DOHH2 (cell line): ENCODE measurements around the gene UBAP1.

Experiments
- H3F3A ChIP-seq: fragments of 200-600 bp; sonication (generic), shearing (Covaris generic); 2 replicates; pipeline ENCODE4 v1.6.0; 2016; ENCODE audit warnings: antibody characterized with exemption, mild to moderate bottlenecking; ENCODE audit not compliant: control insufficient read depth, insufficient read depth
- H3K27ac ChIP-seq: fragments of 200-600 bp; sonication (generic); 2 replicates; pipeline ENCODE4 v1.5.1; 2014; ENCODE audit warnings: low read depth, mild to moderate bottlenecking, low read length, moderate library complexity
- H3K27me3 ChIP-seq: fragments of 200-600 bp; sonication (generic); 2 replicates; pipeline ENCODE4 v1.6.1; 2014; ENCODE audit warnings: mild to moderate bottlenecking, low read length, mixed read lengths; ENCODE audit not compliant: control insufficient read depth
- H3K36me3 ChIP-seq: fragments of 200-600 bp; sonication (generic); 2 replicates; pipeline ENCODE4 v1.6.1; 2014; ENCODE audit warnings: mild to moderate bottlenecking, low read length, moderate library complexity, mixed read lengths; ENCODE audit not compliant: control insufficient read depth
- H3K4me1 ChIP-seq: fragments of 200-600 bp; sonication (generic); 2 replicates; pipeline ENCODE4 v1.6.1; 2014; ENCODE audit warnings: mild to moderate bottlenecking, low read length, mixed read lengths; ENCODE audit not compliant: control insufficient read depth
- H3K4me2 ChIP-seq: fragments of 200-600 bp; sonication (generic); 2 replicates; pipeline ENCODE4 v1.6.0; 2014; ENCODE audit warnings: mild to moderate bottlenecking, low read length, moderate library complexity
- H3K4me3 ChIP-seq: fragments of 200-600 bp; sonication (generic); 2 replicates; pipeline ENCODE4 v1.5.1; 2014; ENCODE audit warnings: mild to moderate bottlenecking, low read length, mixed read lengths
- H3K79me2 ChIP-seq: fragments of 200-600 bp; sonication (generic); 2 replicates; pipeline ENCODE4 v1.6.1; 2014; ENCODE audit warnings: mild to moderate bottlenecking, low read length, mixed read lengths; ENCODE audit not compliant: control insufficient read depth
- H3K9me2 ChIP-seq: fragments of 200-600 bp; sonication (generic); replicated peaks from 2 replicates; pipeline ENCODE4 v1.6.1; 2014; ENCODE audit warnings: mild to moderate bottlenecking, low read length, mixed read lengths; ENCODE audit not compliant: control insufficient read depth
- H3K9me3 ChIP-seq: fragments of 200-600 bp; sonication (generic); 2 replicates; pipeline ENCODE4 v1.6.1; 2014; ENCODE audit warnings: antibody characterized with exemption, low read length, mixed read lengths; ENCODE audit not compliant: control insufficient read depth, insufficient read depth
- H4K20me1 ChIP-seq: fragments of 200-600 bp; sonication (generic); 2 replicates; pipeline ENCODE4 v1.6.0; 2014; ENCODE audit warnings: low read depth, mild to moderate bottlenecking, antibody characterized with exemption, low read length, moderate library complexity; ENCODE audit not compliant: control insufficient read depth, insufficient read depth
- EZH2phosphoT487 ChIP-seq: fragments of 200-600 bp; sonication (generic); IDR thresholded peaks from 2 replicates; pipeline ENCODE4 v1.6.1; 2017; ENCODE audit warnings: borderline replicate concordance, mild to moderate bottlenecking, antibody characterized with exemption, low read length, moderate library complexity, mixed read lengths
- TF ChIP-seq, protein P1 (sequence below): fragments of 200-600 bp; sonication (generic); IDR thresholded peaks from one replicate; pipeline ENCODE4 v1.5.1; 2014; ENCODE audit warnings: antibody characterized with exemption, mild to moderate bottlenecking, low read depth, low read length; ENCODE audit not compliant: poor library complexity, severe bottlenecking

The UBAP1 gene

GRCh38 chr9:34289159-34289558 lies 110.3 kb downstream of the UBAP1 start:
- H3K4me3 ChIP-seq: no peak overlapping the region
- H3K79me2 ChIP-seq: no peaks in the 10 kb centered on the region
- H3K9me3 ChIP-seq: no peaks in the 10 kb centered on the region
- 0 out of 2 replicates have a peak, but pooled peaks cover 4% of the 10 kb centered on the region for H3F3A ChIP-seq
- no peak overlapping the region for H3K4me2 ChIP-seq
- no peaks in the 10 kb centered on the region for H3K9me2 ChIP-seq
- H3K27ac ChIP-seq: no peak overlapping the region
- peaks cover 5% of the 10 kb centered on the region; the same call in 1 of the 2 replicates for H3K4me1 ChIP-seq
- TF ChIP-seq, protein P1, sequence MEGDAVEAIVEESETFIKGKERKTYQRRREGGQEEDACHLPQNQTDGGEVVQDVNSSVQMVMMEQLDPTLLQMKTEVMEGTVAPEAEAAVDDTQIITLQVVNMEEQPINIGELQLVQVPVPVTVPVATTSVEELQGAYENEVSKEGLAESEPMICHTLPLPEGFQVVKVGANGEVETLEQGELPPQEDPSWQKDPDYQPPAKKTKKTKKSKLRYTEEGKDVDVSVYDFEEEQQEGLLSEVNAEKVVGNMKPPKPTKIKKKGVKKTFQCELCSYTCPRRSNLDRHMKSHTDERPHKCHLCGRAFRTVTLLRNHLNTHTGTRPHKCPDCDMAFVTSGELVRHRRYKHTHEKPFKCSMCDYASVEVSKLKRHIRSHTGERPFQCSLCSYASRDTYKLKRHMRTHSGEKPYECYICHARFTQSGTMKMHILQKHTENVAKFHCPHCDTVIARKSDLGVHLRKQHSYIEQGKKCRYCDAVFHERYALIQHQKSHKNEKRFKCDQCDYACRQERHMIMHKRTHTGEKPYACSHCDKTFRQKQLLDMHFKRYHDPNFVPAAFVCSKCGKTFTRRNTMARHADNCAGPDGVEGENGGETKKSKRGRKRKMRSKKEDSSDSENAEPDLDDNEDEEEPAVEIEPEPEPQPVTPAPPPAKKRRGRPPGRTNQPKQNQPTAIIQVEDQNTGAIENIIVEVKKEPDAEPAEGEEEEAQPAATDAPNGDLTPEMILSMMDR: no peak
- no peak for TF ChIP-seq EZH2phosphoT487
- H3K27me3 ChIP-seq: no peaks in the 10 kb centered on the region
- H3K36me3 ChIP-seq: peaks cover 32% of the 10 kb centered on the region
- no peaks in the 10 kb centered on the region for H4K20me1 ChIP-seq

DNA sequence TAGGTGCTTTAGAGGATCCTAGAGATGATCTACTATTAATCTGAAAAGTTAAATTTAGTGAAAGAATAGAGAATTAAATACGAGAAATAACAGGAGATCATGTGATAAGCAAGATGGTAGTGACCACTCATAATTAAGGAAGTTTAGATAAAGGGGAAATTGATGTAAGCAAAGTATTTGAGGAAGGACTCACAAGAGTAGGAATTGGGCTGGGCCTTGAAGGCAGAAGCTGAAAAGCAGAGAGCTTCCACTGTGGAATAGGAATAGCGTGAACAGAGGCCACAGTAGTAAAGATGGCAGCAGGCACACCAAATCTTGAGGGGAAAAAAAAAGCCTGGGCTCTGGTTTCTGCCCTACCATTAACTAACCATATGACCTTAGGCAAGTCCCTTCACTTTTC lies 112.2 kb downstream of the UBAP1 start:
- H3K36me3 ChIP-seq: peaks cover 27% of the 10 kb centered on the region
- H3K79me2 ChIP-seq: no peaks in the 10 kb centered on the region

GRCh38 chr9:34291423-34291822 lies 112.6 kb downstream of the UBAP1 start:
- TF ChIP-seq, protein P1: no peak
- TF ChIP-seq EZH2phosphoT487: no peak
- H3K9me3 ChIP-seq: no peaks in the 10 kb centered on the region
- H3K9me2 ChIP-seq: no peaks in the 10 kb centered on the region
- no peaks in the 10 kb centered on the region for H4K20me1 ChIP-seq
- H3K36me3 ChIP-seq: peaks cover 24% of the 10 kb centered on the region
- no peak overlapping the region for H3K4me2 ChIP-seq
- H3F3A ChIP-seq: no peaks in the 10 kb centered on the region
- H3K27ac ChIP-seq: no peak overlapping the region
- H3K27me3 ChIP-seq: no peaks in the 10 kb centered on the region
- H3K79me2 ChIP-seq: no peaks in the 10 kb centered on the region
- peaks cover 5% of the 10 kb centered on the region; the same call in 1 of the 2 replicates for H3K4me1 ChIP-seq
- no peak overlapping the region for H3K4me3 ChIP-seq

More for the DNA sequence above, 112.2 kb downstream of the UBAP1 start:
- Histone ChIP-seq H3K4me2 (no peak overlapping the region), H3F3A (no peaks in the 10 kb centered on the region), H3K4me1 (peaks cover 5% of the 10 kb centered on the region; the same call in 1 of the 2 replicates), H3K9me3 (no peaks in the 10 kb centered on the region), H4K20me1 (no peaks in the 10 kb centered on the region), H3K27ac (no peak overlapping the region), H3K27me3 (no peaks in the 10 kb centered on the region), H3K4me3 (no peak overlapping the region), H3K9me2 (no peaks in the 10 kb centered on the region)
- TF ChIP-seq, protein P1: no peak
- no peak for TF ChIP-seq EZH2phosphoT487
